B cell (primary cell): Measurements from ENCODE around the gene MAML3. TPM values are rescaled to one million over a fixed set of nuclear protein-coding genes. Genes with fewer than 3 reads are reported as not detected.

Experiments
- ATAC-seq: fragments of 200-7000 bp; cut with Tn5 transposase; one replicate; pipeline ENCODE4 v1.10.0; 2021; ENCODE audit warnings: low read depth, mild to moderate bottlenecking, moderate number of reproducible peaks, moderate library complexity
- CTCF ChIA-PET: fragments of 350-600 bp; sonication (Branson Sonifier 250); formaldehyde crosslinking; loops from one replicate; lab custom pipeline; 2021; ENCODE audit warnings: antibody characterized with exemption, inconsistent platforms; lab: Charles Lee
- POLR2A ChIA-PET: fragments of 350-600 bp; sonication (Branson Sonifier 250); formaldehyde crosslinking; loops from one replicate; lab custom pipeline; 2021; ENCODE audit warnings: antibody characterized with exemption; lab: Charles Lee
- DNase-seq: peaks from one replicate; pipeline ENCODE4 v3.0.0; 2013
- H2AFZ ChIP-seq: 2 replicates; pipeline ENCODE4 v1.6.1; 2012; ENCODE audit warnings: mild to moderate bottlenecking, low read depth, low read length; ENCODE audit not compliant: insufficient read depth, poor library complexity, severe bottlenecking
- H3K27ac ChIP-seq, 2 donors: 1 replicate in 1 of 2; 2 replicates in 1 of 2; pipeline ENCODE4 v1.5.1; 2012 to 2013; ENCODE audit warnings: low read length in 2 of 2, mild to moderate bottlenecking in 2 of 2, moderate library complexity in 1 of 2
- H3K27me3 ChIP-seq, 4 experiments: fragments of 200-600 bp in 1 of 4; sonication (generic) in 1 of 4; replicated peaks in 1 of 4; 1 replicate in 2 of 4; 2 replicates in 2 of 4; pipeline versions ENCODE4 v1.6.1 to v1.7.0; 2013 to 2016; ENCODE audit warnings: low read length in 3 of 4, mild to moderate bottlenecking in 2 of 4, mixed read lengths in 1 of 4, moderate library complexity in 1 of 4; ENCODE audit not compliant: insufficient read depth in 4 of 4, control insufficient read depth in 3 of 4; ENCODE audit errors: control extremely low read depth in 1 of 4
- H3K36me3 ChIP-seq, 2 experiments: replicated peaks in 1 of 2; 1 replicate in 1 of 2; 2 replicates in 1 of 2; pipeline versions ENCODE4 v1.6.1 to v1.7.1; 2013; ENCODE audit warnings: low read length in 1 of 2; ENCODE audit not compliant: insufficient read depth in 2 of 2, control insufficient read depth in 1 of 2; ENCODE audit errors: control extremely low read depth in 1 of 2, extremely low read depth in 1 of 2
- H3K4me1 ChIP-seq, 2 donors: fragments of 200-600 bp in 1 of 2; sonication (generic) in 1 of 2; 1 replicate in 1 of 2; 2 replicates in 1 of 2; pipeline versions ENCODE4 v1.5.1 to v1.6.1; 2013 to 2017; ENCODE audit warnings: low read length in 2 of 2; ENCODE audit not compliant: control insufficient read depth in 2 of 2, insufficient read depth in 2 of 2
- H3K4me2 ChIP-seq: replicated peaks from 2 replicates; pipeline ENCODE3; 2012; ENCODE audit warnings: mild to moderate bottlenecking, low read depth, low read length; ENCODE audit not compliant: poor library complexity, severe bottlenecking
- H3K4me3 ChIP-seq, 5 experiments: fragments of 200-600 bp in 1 of 5; sonication (generic) in 1 of 5; 1 replicate in 3 of 5; 2 replicates in 2 of 5; pipeline versions ENCODE4 v1.5.1 to v1.7.0; 2011 to 2016; ENCODE audit warnings: low read length in 4 of 5, mild to moderate bottlenecking in 4 of 5, low read depth in 2 of 5, control low read depth in 1 of 5, moderate library complexity in 1 of 5; ENCODE audit not compliant: insufficient read depth in 1 of 5; ENCODE audit errors: control extremely low read depth in 1 of 5, extremely low read depth in 1 of 5
- H3K79me2 ChIP-seq: fragments of 200-600 bp; sonication (generic); one replicate; pipeline ENCODE4 v1.6.0; 2016; ENCODE audit warnings: low read length; ENCODE audit not compliant: control insufficient read depth, insufficient read depth
- H3K9ac ChIP-seq: fragments of 200-600 bp; sonication (generic); 2 replicates; pipeline ENCODE4 v1.6.1; 2017; ENCODE audit warnings: mild to moderate bottlenecking, low read length, moderate library complexity
- H3K9me3 ChIP-seq, 3 donors: one replicate each; pipeline versions ENCODE4 v1.6.1 to v1.7.1; 2013; ENCODE audit warnings: low read length in 2 of 3; ENCODE audit not compliant: control insufficient read depth in 2 of 3, insufficient read depth in 1 of 3; ENCODE audit errors: control extremely low read depth in 1 of 3
- H4K20me1 ChIP-seq: 2 replicates; pipeline ENCODE4 v1.6.0; 2012; ENCODE audit warnings: mild to moderate bottlenecking, low read length; ENCODE audit not compliant: insufficient read depth, control insufficient read depth, poor library complexity, severe bottlenecking
- H3K27ac Mint-ChIP-seq: one replicate; pipeline ENCODE4 v1.8.0; 2021; ENCODE audit warnings: mixed read lengths
- H3K27me3 Mint-ChIP-seq: one replicate; pipeline ENCODE4 v1.8.0; 2021; ENCODE audit warnings: mixed read lengths
- H3K4me1 Mint-ChIP-seq: one replicate; pipeline ENCODE4 v1.8.0; 2021; ENCODE audit warnings: mixed read lengths
- H3K4me3 Mint-ChIP-seq: one replicate; pipeline ENCODE4 v1.8.0; 2021; ENCODE audit warnings: mixed read lengths
- H3K9me3 Mint-ChIP-seq: one replicate; pipeline ENCODE4 v1.8.0; 2022; ENCODE audit warnings: mixed read lengths; ENCODE audit not compliant: insufficient read depth
- EZH2 ChIP-seq: IDR thresholded peaks from 2 replicates; pipeline ENCODE4 v1.6.1; 2012; ENCODE audit warnings: borderline replicate concordance, low read depth, mild to moderate bottlenecking, moderate library complexity, low read length; ENCODE audit not compliant: insufficient read depth, poor library complexity, severe bottlenecking
- WGBS: methylation state at CpG from one replicate; pipeline ENCODE4 v1.1.5; 2013; ENCODE audit warnings: missing lambda C conversion rate; ENCODE audit not compliant: insufficient coverage; 5-methylcytosine and 5-hydroxymethylcytosine counted together
- intact Hi-C: fragments of 100-400 bp; cut with micrococcal nuclease; formaldehyde crosslinking; loops from one replicate; pipeline ENCODE4 v1.10.0; 2022
- polyA plus RNA-seq: library from polyadenylated mRNA; depleted of rRNA; stranded (reverse); fragments of >200 nt; gene quantifications from 2 replicates; pipeline ENCODE4 v1.2.3, GENCODE V29; 2012
- total RNA-seq, 2 donors: library from RNA; stranded (reverse); fragments of 120-200 nt in 1 of 2; gene quantifications; 1 replicate in 1 of 2; 2 replicates in 1 of 2; pipeline versions ENCODE4 v1.2.3 to v1.2.4, GENCODE V29; 2013 to 2022
- TF ChIP-seq, protein P1 (sequence below): fragments of 200-600 bp; IDR thresholded peaks from one replicate; pipeline ENCODE4 v1.8.0; 2022; ENCODE audit warnings: antibody characterized with exemption, mild to moderate bottlenecking

MAML3 gene
- total and polyA plus RNA-seq, 2 donors (not counting 1 experiment from before 2014, with no cell fraction given), result 0.94 to 5.3 TPM

DNA sequence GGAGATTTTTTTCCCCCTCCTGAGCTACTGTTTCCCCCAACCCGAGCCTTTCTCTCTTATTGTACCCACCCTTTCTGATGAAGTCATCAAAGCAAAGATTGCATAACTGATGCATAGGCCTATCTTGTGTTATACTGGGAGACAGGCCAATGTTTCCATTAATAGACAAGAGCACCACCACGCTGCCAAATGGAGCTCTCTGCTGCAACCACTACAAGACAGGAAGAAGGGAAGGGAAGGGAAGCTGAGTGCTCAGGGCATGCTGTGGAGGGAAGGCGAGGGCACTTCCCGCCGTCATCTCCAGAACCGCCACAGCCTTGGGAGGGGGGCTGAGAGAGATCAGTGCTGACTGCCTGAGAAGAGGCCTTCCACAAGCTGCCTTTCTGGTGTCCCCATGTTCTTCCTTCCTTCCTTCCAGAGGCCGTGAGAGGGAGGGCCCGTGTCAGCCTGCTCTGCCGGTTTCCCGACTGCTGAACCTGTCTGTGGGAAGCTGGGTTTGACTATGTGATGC lies 413.4 kb downstream of the MAML3 start:
- H3K27me3 Mint-ChIP-seq, result peaks cover 20% of the 10 kb centered on the region
- ChIA-PET CTCF (no interaction called here), POLR2A (no interaction called here)
- Histone ChIP-seq H3K9ac (no peak overlapping the region), H3K9me3 (no peaks in the 10 kb centered on the region), H3K4me2 (no peak overlapping the region), H3K4me1 (peaks cover under 1 to 5% of the 10 kb centered on the region in 2 donors), H3K79me2 (no peaks in the 10 kb centered on the region), H3K36me3 (no peaks in the 10 kb centered on the region), H2AFZ (no peak overlapping the region), H3K4me3 (no peak overlapping the region), H3K27me3 (peaks cover 0 to 7% (median 5%) of the 10 kb centered on the region in 4 experiments), H3K27ac (no peak overlapping the region), H4K20me1 (no peaks in the 10 kb centered on the region)
- WGBS, result no CpG with 5 or more reads among the region's 10 CpGs
- TF ChIP-seq, protein P1, sequence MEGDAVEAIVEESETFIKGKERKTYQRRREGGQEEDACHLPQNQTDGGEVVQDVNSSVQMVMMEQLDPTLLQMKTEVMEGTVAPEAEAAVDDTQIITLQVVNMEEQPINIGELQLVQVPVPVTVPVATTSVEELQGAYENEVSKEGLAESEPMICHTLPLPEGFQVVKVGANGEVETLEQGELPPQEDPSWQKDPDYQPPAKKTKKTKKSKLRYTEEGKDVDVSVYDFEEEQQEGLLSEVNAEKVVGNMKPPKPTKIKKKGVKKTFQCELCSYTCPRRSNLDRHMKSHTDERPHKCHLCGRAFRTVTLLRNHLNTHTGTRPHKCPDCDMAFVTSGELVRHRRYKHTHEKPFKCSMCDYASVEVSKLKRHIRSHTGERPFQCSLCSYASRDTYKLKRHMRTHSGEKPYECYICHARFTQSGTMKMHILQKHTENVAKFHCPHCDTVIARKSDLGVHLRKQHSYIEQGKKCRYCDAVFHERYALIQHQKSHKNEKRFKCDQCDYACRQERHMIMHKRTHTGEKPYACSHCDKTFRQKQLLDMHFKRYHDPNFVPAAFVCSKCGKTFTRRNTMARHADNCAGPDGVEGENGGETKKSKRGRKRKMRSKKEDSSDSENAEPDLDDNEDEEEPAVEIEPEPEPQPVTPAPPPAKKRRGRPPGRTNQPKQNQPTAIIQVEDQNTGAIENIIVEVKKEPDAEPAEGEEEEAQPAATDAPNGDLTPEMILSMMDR, result no peak
- TF ChIP-seq EZH2, result no peak
- no peak overlapping the region for H3K27ac Mint-ChIP-seq
- peaks cover 4% of the 10 kb centered on the region for H3K4me1 Mint-ChIP-seq
- ATAC-seq, result no peak
- DNase-seq, result no peak
- H3K9me3 Mint-ChIP-seq, result no peaks in the 10 kb centered on the region
- no peak overlapping the region for H3K4me3 Mint-ChIP-seq
- intact Hi-C loops, result no loop called here

DNA sequence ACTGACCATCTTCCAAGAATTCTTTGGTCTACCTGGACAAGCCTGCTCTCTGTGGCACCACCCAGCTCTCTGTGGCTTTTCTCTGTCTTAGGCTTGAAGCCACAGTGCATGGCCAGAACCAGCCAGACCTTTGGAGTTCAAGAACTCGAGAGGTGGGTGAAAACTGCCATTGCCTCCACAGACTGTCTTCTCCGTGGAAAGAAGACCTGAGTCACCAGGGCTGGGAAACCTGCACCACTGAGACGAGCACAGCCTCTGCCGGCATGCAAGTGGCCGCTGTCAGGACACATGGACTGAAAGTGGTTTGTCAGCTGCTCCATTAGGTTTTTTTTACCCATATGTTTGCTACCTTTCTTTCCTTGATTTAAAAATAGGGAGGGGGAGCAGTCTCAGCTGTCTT lies 413.9 kb downstream of the MAML3 start:
- POLR2A ChIA-PET, result no interaction called here
- H3K27ac Mint-ChIP-seq, result no peak overlapping the region

More for the DNA sequence above, 413.9 kb downstream of the MAML3 start:
- H3K27me3 Mint-ChIP-seq, result peaks cover 21% of the 10 kb centered on the region
- Histone ChIP-seq H3K79me2 (no peaks in the 10 kb centered on the region), H3K9me3 (no peaks in the 10 kb centered on the region), H3K9ac (no peak overlapping the region), H3K27ac (no peak overlapping the region), H2AFZ (no peak overlapping the region), H3K27me3 (peaks cover 0 to 11% (median 7%) of the 10 kb centered on the region in 4 experiments), H4K20me1 (no peaks in the 10 kb centered on the region), H3K36me3 (no peaks in the 10 kb centered on the region), H3K4me3 (no peak overlapping the region), H3K4me1 (peaks cover 5 to 10% of the 10 kb centered on the region in 2 donors), H3K4me2 (no peak overlapping the region)
- CTCF ChIA-PET, result no interaction called here
- no peak overlapping the region for H3K4me3 Mint-ChIP-seq
- DNase-seq (no peak), ATAC-seq (no peak)
- 84% methylated on average over 3 of the region's 5 CpGs for WGBS
- H3K9me3 Mint-ChIP-seq, result no peaks in the 10 kb centered on the region
- H3K4me1 Mint-ChIP-seq, result peaks cover 6% of the 10 kb centered on the region
- no peak for TF ChIP-seq EZH2
- TF ChIP-seq, protein P1, result no peak
- intact Hi-C loops, result no loop called here
